ENCODE results near the gene CALD1.
"Not testable (repeated sequence)": the region's sequence is repeated elsewhere in the genome, so short reads cannot be mapped to it uniquely, and the experiment has no call there.

The CALD1 gene

GRCh38 chr7:134962270-134962780 is 182.9 kb downstream of the CALD1 start:
- DNase-seq = no peak

DNA sequence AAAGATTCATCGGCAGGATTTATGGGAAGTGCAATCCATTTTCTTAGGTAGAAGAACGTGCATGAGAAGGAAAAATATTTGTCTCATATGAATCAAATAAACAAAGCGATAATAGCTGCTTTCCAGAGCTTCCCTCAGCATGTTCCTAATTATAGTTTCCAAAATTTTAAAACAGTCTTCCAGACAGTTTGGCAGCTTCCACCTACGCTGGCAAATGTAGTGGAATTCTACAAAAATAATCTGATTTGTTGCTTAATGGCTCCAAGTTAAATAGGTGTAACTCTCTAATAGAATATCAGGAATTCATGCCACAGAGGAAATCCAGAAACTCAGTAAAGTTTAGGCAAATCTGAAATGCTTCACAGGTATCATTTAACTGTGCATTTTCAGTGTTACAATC is 183.6 kb downstream of the CALD1 start:
- no peak for DNase-seq

DNA sequence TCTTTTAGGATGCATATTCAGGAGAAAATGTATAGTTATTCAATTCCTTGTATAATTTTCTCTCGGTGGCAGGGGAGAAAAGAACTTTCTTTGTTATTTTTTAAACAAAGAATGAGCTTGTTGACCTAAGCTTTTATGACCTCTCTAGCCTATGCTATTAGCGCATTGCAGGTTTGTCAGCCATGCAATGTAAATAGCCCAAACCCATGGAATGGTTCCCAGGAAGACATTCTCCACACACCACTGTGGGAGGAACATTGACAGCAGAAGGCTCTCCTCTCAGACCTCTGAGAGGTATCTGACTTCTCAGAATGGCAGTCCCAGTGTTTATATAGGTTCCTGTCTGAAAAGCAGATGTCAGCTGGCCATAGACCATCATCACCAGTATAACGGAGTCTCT is 187.3 kb downstream of the CALD1 start:
- DNase-seq = no peak

GRCh38 chr7:134968110-134968509 is 188.7 kb downstream of the CALD1 start:
- DNase-seq = no peak

DNA sequence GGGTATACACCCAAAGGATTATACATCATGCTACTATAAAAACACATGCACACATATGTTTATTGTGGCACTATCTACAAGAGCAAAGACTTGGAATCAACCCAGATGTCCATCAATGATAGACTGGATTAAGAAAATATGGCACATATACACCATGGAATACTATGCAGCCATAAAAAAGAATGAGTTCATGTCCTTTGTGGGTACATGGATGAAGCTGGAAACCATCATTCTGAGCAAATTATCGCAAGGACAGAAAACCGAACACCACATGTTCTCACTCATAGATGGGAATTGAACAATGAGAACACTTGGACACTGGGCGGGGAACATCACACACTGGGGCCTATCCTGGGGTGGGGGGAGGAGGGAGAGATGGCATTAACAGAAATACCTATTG is 202.2 kb downstream of the CALD1 start:
- not testable (repeated sequence) for DNase-seq

- DNase-seq = no peak
These were observed 206.5 kb downstream of the CALD1 start for GRCh38 chr7:134985894-134986362.

- peak; percentile 93 to 97 (median 96) for DNase-seq
These were observed 207.2 kb downstream of the CALD1 start, which contains the start of gene AGBL3 for GRCh38 chr7:134986363-134987251. Gene AGBL3 (plus strand): TSS chr7:134986508. CDS start chr7:134987934, 1,426 bp downstream.

- no peak for DNase-seq
These were observed 208.7 kb downstream of the CALD1 start for GRCh38 chr7:134988161-134988560.

DNA sequence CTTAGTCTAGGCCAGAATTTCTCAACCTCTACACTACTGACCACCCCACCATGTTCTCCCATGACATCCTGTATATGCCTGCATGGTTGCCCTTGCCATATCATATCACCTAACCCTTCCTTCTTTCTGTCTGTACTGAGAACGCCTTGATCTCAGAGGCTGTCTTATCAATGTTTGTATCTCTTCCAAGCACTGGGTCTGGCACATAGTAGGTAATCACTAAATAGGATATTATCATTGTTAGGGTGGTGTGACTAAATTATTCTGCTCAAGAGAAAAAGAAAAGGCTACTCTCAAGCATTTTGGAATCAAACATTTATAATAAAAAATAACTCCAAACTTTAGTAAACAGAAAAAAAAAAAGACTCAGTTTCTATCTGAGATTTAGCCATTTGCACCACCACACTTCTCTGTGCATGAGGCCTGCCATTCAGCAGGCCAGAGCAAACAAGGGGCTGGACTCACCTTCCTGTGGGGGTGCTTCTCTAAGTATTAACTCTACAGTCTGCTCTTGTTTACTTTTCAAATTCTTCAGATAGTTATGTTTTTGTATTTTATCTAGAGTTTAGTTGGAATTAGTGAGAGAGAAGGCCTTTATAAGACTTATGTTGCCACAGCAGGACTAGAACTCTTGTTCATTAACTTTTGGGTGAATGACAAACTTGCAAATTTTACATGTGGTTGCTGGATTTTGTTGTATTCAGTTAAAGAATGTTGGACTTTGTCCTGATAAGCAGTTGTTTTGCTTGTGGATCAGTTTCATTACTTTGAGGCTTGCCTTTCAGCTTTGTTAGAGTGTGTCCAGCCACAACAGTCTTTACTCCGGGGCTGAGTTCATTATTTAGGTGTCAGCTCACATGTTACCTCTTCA is 212.3 kb downstream of the CALD1 start:
- no peak for DNase-seq

DNA sequence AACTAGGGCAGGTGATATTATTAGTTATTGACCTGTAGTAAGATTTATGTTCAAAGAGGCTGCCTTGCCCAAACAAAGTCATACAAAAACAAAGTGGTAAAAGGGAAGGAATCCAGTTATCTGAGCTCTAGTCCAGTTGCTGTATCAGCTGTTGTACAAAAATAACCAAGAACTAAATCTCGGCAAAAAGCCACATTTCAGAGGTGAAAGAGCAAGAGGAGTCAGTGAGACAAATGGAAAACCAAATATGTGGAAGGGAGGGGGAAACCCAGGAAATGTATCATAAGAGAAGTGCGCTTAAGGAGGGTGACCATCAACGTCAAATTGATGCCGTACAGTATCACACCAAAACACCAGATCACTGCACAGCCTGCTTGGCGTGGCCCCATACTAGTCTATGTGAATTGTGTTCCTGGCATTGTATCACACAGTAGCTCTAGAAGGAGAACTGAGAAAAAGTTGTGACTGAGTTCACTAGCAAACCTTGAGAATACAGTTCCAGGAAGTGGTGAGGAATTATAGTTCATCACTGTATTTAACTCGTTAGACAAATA is 213.3 kb downstream of the CALD1 start:
- no peak for DNase-seq

DNA sequence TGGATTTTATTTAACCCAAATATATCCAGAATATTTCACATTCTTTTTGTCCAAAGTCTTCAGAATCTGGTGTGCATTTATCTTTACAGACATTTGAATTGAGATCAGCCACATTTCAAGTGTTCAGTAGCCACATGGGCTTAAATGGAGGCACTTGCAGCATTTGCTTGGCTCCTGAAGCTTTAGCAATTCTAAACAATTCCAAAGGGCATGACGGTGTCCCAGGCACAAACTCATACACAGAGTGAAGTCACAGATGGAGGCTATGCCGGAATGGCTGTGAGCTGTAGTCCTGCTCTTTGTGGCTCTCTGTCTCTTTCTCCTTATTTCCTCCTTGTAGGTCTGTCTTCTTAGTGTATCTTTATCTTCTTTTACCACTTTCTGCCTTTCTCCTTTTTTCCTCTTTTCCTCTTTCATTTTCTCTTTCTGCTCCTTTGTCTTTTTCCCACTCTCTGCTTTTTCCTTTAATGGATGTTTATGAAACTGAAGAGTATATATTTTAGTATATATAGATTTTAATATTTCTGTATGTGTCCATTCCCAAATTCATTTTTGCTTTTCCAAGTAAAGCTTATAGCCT is 214.5 kb downstream of the CALD1 start:
- no peak for DNase-seq

DNA sequence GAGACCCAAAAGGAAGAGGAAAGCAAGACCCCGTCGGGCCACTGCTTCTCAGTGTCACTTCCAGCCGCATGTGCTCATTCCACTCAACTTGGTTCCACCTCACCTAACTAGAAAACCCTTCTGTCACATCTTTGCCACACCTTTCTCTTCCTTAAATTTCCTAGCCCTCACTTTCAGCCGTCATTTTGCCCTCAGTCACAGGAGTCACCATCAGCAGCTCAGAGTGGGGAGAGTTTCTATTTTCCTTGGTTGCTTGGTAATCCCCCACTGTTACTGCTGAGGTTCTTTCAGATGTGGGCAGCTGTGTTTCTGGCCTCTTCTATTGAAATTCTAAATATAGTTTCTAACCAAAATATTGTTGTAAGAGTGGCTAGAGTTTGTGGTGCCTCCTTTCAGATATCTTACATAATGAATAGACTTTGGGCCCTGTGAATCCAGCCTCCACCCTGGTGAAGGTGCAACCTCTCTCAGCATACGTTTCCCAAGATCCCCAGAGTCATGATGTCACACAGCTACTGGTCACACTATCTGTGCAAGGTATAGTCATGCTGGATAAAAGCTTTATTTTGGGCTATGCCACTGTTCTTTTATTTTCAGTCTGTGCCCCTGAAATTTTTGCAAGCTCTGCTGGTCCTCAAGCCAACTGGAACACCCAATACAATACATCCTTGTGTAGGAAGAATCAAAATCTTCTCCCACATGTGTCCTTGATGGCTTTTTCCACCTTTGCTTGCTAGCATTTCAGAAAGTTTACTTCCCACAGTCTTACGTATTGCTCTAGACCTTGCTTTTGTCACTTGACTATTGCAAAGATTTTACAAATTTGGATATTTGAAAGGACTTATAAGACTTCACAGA is 216.0 kb downstream of the CALD1 start:
- no peak for DNase-seq

DNA sequence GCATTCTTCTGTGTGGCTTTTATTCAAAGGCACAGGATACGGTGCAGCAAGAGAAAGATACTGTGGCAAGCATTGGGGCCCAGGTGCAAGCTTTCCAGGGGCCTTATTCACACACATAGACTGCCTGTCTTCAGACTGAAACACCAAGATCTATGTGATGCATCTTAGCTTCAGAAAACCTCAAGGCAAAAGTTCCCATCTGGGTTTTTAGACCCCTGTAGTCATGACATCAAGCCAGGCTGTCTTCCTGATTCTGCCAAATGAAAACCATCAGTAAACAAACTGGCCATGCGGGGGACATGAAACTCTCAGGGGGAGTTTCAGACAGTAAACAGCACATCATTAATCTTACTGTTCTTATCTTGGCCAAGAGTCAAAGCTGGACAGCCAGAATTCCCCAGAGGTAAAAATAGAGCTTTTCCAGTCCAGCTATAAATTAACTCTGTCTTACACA is 216.7 kb downstream of the CALD1 start:
- no peak for DNase-seq

DNA sequence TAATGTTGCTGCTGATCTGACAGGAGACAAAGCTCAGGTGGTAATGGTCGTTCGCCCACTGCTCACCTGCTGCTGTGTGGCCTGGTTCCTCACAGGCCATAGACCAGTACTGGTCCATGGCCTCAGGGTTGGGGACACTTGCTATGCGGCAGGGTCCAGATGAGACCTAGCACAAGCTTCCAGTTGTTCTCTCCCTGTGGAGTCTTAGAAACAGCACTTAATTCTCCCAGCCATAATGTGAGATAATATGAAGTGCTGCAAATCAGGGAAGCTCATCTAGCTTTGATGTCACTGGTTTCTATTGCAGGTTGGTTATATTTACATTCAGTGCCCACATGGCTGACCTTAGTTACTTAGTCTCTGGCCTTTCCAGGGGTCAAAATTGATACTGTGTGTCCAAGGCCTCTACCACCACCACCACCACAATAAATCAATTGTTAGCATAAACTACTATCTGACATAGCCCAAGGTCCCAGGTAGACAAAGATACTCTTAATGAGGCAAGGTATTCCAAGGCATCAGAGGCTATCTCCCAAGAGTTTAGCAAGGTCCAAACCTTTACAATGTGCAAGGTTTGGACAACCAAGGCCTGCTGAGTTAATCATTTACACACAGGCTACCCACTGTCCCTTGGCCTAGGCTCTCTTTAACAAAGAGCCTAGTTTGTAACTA is 217.9 kb downstream of the CALD1 start:
- DNase-seq = no peak

DNA sequence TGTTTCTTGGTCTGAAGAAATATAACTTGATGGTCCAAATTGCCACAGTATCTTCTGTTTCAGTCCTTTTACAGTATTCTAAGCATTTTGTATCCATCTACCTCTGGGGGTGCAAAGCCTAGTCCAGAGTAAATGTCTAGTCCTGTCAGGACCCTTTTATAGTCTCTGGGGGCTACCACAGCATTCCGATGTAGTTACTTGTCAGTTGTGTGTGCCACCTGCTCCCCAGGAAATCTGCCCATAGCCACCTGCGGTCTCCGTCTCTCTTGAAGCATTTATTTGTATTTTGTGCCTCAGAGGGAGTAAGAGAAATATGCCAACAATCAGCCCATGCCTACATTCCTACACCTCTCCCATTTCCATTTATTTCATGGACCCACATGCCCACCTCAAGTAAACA is 219.7 kb downstream of the CALD1 start:
- DNase-seq = no peak

DNA sequence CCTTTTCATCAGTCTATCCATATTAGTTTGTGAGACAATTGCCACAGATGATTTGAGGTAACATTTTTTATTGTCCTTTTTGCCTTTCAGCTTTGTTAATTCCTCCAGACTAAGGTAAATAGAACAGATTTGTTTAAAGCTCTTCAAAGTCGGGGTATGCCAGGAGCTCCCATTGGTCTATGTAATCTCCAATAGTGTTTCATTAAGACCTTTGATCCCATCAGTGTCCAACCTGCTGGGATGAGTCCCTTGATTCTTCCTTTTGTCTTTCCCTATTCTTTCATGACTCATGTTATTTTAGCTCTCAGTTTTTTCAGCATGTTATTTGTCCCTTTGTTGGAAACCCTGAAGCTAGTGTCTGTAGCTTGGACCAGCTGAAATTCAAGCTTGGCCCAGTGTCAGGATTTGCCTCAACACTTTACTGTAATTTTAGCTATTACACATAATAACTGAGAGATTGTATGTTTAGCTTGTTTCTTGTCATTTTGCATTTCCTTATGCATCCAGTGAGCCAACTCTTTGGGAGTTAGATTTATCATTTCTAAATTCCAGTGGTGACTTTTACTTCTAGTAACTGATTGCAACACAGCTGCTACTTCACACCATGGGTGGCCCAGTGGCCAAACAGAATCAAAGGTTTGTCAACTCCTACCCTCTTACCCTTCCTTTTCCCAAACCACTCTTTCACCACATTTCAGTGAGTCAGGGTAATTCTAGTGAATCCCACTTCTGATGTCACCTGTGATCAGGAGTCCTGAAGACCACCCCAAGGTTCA is 222.1 kb downstream of the CALD1 start:
- peak in 1 of 4 experiments; percentile 2 for DNase-seq

DNA sequence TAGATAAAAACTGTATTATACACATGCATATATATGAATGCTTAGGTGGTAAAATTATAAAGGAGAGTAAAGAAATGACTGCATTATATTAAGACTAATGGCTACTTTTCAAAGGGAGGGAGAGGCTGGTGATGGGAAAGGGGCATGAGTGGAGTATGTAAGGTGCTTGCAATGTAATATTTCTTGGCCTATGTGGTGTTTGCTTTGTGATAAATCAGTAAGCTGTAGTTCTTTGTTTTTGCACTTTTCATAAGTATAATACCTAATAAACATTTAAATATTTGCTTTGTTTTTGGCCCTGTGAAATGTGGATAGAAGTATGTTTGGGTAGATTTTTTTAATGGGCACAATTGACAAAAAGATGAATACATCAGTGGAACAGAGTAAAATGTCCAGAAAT is 232.8 kb downstream of the CALD1 start:
- no peak for DNase-seq
